ENCODE results near the gene MICU2.
"Not testable (repeated sequence)": the region's sequence is repeated elsewhere in the genome, so short reads cannot be mapped to it uniquely, and the experiment has no call there.

- TF ChIP-seq ZNF274 (IDR thresholded peaks at IDR 0.05; ENCODE audit: low read depth, low read length); SUZ12 (IDR thresholded peaks at IDR 0.05; ENCODE audit: extremely low read depth, insufficient read depth, insufficient read length): not testable (repeated sequence)
These were observed 14.5 kb downstream of the MICU2 start for GRCh38 chr13:21589510-21589909.

Measured in NT2/D1 (cell line).